ENCODE measurements around the gene EIF4E1B. TPM values are rescaled to one million over a fixed set of nuclear protein-coding genes. Genes with fewer than 3 reads are reported as not detected.

The EIF4E1B gene, protein sequence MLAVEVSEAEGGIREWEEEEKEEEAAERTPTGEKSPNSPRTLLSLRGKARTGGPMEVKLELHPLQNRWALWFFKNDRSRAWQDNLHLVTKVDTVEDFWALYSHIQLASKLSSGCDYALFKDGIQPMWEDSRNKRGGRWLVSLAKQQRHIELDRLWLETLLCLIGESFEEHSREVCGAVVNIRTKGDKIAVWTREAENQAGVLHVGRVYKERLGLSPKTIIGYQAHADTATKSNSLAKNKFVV
- total RNA-seq (not detected in 2 replicates), polyA plus RNA-seq (not detected in 2 replicates)

DNA sequence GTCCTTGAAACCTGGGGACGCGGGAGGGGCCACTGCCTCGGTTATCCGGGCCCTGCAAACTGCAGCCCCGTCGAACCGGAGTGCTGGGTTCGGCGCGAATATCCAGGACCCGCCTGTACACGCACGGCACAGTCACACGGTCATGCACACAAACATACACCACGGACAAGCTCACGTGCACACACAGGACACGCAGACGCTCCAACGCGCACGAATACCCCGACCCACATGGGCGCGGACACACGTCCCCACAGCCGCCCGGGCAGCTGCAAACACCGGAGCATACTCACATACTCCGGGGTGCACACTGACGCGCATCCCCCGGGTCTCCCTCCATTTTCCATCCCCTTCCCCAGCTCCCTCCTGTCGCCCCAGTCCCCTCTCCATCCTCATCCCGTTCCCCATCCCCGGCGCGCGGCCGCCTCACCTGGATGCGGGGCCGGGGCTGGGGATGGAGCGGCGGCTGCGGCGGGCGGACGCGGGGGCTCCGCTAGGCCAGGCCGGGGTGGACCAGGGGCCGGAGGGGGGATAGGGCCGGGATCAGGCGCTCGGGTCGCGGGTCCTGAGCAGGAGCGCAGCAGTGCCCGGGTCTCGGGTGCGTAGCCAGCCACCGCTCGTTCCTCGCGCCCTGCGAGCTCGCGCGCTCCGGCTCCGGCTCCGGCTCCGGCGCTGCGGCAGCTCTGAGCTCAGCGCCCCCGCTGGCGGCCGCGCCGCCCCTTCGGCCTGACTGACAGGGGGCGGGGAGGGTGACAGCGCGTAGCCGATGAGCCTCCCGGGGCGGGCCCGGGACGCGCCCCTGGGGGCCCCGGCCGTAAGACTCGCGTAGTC is at the start of gene EIF4E1B, which contains the start of gene SNCB:
EIF4E1B (plus strand) TSS at position 823 of the 828 bp plus-strand sequence. CDS start 12,113 bp downstream, outside the sequence.
SNCB (minus strand) TSS at position 682 of the 828 bp plus-strand sequence. CDS start 880 bp downstream, outside the sequence.
- Histone ChIP-seq H3K36me3 (no peaks in the 10 kb centered on the region), H3K27me3 (peaks cover 52% of the 10 kb centered on the region), H3K27ac (no peak within 1 kb of the TSS), H3K4me1 (ENCODE audit: low read depth) (no peaks in the 10 kb centered on the region), H3K4me3 (peak within 1 kb of the TSS; percentile 56), H3K9me3 (ENCODE audit: low read depth) (no peaks in the 10 kb centered on the region)
- TF ChIP-seq, protein P1, sequence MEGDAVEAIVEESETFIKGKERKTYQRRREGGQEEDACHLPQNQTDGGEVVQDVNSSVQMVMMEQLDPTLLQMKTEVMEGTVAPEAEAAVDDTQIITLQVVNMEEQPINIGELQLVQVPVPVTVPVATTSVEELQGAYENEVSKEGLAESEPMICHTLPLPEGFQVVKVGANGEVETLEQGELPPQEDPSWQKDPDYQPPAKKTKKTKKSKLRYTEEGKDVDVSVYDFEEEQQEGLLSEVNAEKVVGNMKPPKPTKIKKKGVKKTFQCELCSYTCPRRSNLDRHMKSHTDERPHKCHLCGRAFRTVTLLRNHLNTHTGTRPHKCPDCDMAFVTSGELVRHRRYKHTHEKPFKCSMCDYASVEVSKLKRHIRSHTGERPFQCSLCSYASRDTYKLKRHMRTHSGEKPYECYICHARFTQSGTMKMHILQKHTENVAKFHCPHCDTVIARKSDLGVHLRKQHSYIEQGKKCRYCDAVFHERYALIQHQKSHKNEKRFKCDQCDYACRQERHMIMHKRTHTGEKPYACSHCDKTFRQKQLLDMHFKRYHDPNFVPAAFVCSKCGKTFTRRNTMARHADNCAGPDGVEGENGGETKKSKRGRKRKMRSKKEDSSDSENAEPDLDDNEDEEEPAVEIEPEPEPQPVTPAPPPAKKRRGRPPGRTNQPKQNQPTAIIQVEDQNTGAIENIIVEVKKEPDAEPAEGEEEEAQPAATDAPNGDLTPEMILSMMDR (IDR thresholded peaks at IDR 0.05; ENCODE audit: low read depth, low read length): no peak
- peak; percentile 53 to 80 for DNase-seq (ENCODE audit: low read depth in 1 of 2, low spot score in 1 of 2)

DNA sequence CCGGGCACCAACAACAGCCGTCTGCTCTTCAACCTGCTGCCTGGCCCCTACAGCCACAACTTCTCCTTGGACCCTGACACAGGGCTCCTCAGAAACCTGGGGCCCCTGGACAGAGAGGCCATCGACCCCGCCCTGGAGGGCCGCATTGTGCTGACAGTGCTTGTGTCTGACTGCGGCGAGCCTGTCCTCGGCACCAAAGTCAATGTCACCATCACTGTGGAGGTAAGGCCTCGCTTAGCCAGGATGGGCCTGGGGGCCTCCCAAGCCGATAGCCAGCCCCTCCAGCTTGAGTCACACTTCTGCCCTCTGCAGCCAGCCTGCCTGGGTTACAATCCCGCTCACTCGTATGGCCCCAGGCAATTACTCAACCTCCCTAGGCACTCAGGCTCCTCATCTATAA is 49.1 kb upstream of the EIF4E1B start:
- Histone ChIP-seq H3K36me3 (no peaks in the 10 kb centered on the region), H3K4me1 (ENCODE audit: low read depth) (no peaks in the 10 kb centered on the region), H3K27me3 (no peaks in the 10 kb centered on the region)

DNA sequence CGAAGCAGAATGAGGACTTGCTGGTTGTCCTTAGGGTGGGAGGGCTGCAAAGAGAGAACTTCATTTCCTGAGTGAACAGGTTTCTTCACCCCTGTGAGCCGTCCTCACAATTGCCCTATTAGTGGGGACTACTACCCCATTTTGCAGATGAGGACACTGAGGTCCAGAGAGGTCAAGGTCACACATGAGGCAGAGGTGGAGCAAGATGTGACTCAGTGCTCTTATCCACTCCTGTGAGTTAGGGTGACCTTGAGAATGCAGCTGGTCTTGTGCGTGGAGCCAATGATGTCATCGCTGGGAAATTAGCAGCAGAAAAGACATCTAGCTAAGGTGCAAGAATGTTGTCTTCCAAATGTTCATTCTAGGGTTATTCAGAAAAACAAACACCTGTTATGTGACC is 47.4 kb upstream of the EIF4E1B start:
- Histone ChIP-seq H3K36me3 (no peaks in the 10 kb centered on the region), H3K4me1 (ENCODE audit: low read depth) (no peaks in the 10 kb centered on the region), H3K27me3 (no peaks in the 10 kb centered on the region), H3K4me3 (no peak overlapping the region), H3K27ac (no peak overlapping the region), H3K9me3 (ENCODE audit: low read depth) (peaks cover 2% of the 10 kb centered on the region)
- TF ChIP-seq, protein P1 (IDR thresholded peaks at IDR 0.05; ENCODE audit: low read depth, low read length): no peak
- DNase-seq (ENCODE audit: low read depth in 1 of 2, low spot score in 1 of 2): no peak

More for the DNA sequence above, 49.1 kb upstream of the EIF4E1B start:
- peaks cover 2% of the 10 kb centered on the region for H3K9me3 ChIP-seq (ENCODE audit: low read depth)
- DNase-seq (ENCODE audit: low read depth in 1 of 2, low spot score in 1 of 2): no peak
- no peak overlapping the region for H3K27ac ChIP-seq
- no peak overlapping the region for H3K4me3 ChIP-seq
- TF ChIP-seq, protein P1 (IDR thresholded peaks at IDR 0.05; ENCODE audit: low read depth, low read length): no peak

DNA sequence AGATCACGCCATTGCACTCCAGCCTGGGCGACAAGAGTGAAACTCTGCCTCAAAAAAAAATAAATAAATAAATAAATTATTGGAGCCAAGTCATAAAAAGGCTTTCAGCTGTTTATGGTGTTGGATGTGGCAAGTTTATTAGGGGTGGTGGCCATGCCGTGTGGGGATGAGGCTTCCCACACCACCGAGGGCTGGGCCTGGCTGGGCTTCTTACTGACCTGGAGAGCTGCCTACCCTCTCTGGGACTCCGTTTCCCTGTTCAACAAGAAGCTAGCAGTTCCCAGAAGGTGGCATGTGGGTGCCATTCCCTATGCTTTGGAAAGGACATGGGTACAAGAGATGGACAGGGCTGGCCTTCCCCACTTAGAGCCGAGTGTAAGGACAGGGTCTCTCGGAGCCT is 43.1 kb upstream of the EIF4E1B start:
- no peaks in the 10 kb centered on the region for H3K36me3 ChIP-seq
- peaks cover 2% of the 10 kb centered on the region for H3K9me3 ChIP-seq (ENCODE audit: low read depth)
- DNase-seq (ENCODE audit: low read depth in 1 of 2, low spot score in 1 of 2): no peak
- no peak overlapping the region for H3K4me3 ChIP-seq
- no peak overlapping the region for H3K27ac ChIP-seq
- no peaks in the 10 kb centered on the region for H3K4me1 ChIP-seq (ENCODE audit: low read depth)
- TF ChIP-seq, protein P1 (IDR thresholded peaks at IDR 0.05; ENCODE audit: low read depth, low read length): no peak
- no peaks in the 10 kb centered on the region for H3K27me3 ChIP-seq

DNA sequence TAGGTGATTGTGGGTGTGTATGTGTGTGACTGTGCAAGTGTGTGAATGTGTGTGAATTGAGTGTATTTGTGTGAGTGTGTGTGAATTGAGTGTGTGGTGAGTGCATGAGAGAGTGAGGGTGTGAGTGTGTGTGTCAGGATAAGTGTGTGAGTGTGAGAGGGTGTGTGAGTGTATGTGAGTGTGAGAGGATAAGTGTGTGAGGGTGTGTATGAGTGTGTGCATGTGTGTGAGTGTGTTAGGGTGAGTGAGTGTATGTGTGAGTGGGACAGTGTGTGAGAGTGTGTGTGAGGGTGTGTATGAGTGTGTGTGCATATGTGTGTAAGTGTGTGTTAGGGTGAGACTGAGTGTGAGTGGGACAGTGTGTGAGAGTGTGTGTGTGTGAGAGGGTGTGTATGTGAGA is 42.2 kb upstream of the EIF4E1B start:
- Histone ChIP-seq H3K36me3 (no peaks in the 10 kb centered on the region), H3K4me3 (no peak overlapping the region), H3K27me3 (no peaks in the 10 kb centered on the region), H3K27ac (no peak overlapping the region), H3K9me3 (ENCODE audit: low read depth) (peaks cover 2% of the 10 kb centered on the region), H3K4me1 (ENCODE audit: low read depth) (no peaks in the 10 kb centered on the region)
- no peak for DNase-seq (ENCODE audit: low read depth in 1 of 2, low spot score in 1 of 2)
- TF ChIP-seq, protein P1 (IDR thresholded peaks at IDR 0.05; ENCODE audit: low read depth, low read length): no peak
